HG03439 (cell line): Measurements from ENCODE around the gene TCP11L2.
A peak's percentile ranks its signal among the peaks of the same experiment; 100 is the strongest.

Source experiments
- ATAC-seq: cut with Tn5 transposase; IDR thresholded peaks from one replicate; pipeline ENCODE4 v1.9.1; 2021; ENCODE audit warnings: mild to moderate bottlenecking, moderate library complexity; ENCODE audit not compliant: unreplicated experiment

TCP11L2 gene

GRCh38 chr12:106302401-106303201 lies at the start of gene TCP11L2:
TCP11L2 (plus strand) TSS chr12:106302733; CDS start chr12:106311076, 8,343 bp downstream.
- ATAC-seq, result peak; percentile 68

GRCh38 chr12:106254724-106255123 lies 47.8 kb upstream of the TCP11L2 start:
- ATAC-seq, result no peak

GRCh38 chr12:106255493-106255892 lies 47.0 kb upstream of the TCP11L2 start:
- ATAC-seq, result no peak

GRCh38 chr12:106255952-106256351 lies 46.6 kb upstream of the TCP11L2 start:
- no peak for ATAC-seq

- ATAC-seq, result no peak
These were observed 46.0 kb upstream of the TCP11L2 start for GRCh38 chr12:106256524-106256923.

GRCh38 chr12:106258226-106258625 lies 44.3 kb upstream of the TCP11L2 start:
- ATAC-seq, result no peak

- ATAC-seq, result no peak
These were observed 43.6 kb upstream of the TCP11L2 start for GRCh38 chr12:106258935-106259334.

- ATAC-seq, result no peak
These were observed 37.4 kb upstream of the TCP11L2 start for GRCh38 chr12:106265116-106265515.

GRCh38 chr12:106267535-106267934 lies 35.0 kb upstream of the TCP11L2 start:
- no peak for ATAC-seq

GRCh38 chr12:106269150-106269771 lies 33.3 kb upstream of the TCP11L2 start:
- no peak for ATAC-seq

GRCh38 chr12:106271575-106272505 lies 30.7 kb upstream of the TCP11L2 start:
- no peak for ATAC-seq

- no peak for ATAC-seq
These were observed 29.0 kb upstream of the TCP11L2 start for GRCh38 chr12:106273491-106273890.

GRCh38 chr12:106274012-106274411 lies 28.5 kb upstream of the TCP11L2 start:
- no peak for ATAC-seq

- no peak for ATAC-seq
These were observed 27.9 kb upstream of the TCP11L2 start for GRCh38 chr12:106274575-106275121.

- no peak for ATAC-seq
These were observed 27.1 kb upstream of the TCP11L2 start for GRCh38 chr12:106275458-106275857.

- peak; percentile 80 for ATAC-seq
These were observed 26.3 kb upstream of the TCP11L2 start for GRCh38 chr12:106276032-106276740.

- no peak for ATAC-seq
These were observed 22.4 kb upstream of the TCP11L2 start for GRCh38 chr12:106280106-106280505.

- ATAC-seq, result no peak
These were observed 21.3 kb upstream of the TCP11L2 start for GRCh38 chr12:106281056-106281782.

- no peak for ATAC-seq
These were observed 20.7 kb upstream of the TCP11L2 start for GRCh38 chr12:106281804-106282203.
